Choroid plexus epithelial cell (primary cell): Measurements from ENCODE around the gene ARIH2.
"Not testable (repeated sequence)": the region's sequence is repeated elsewhere in the genome, so short reads cannot be mapped to it uniquely, and the experiment has no call there.

ENCODE experiments used
- DNase-seq: peaks from one replicate; pipeline ENCODE4 v3.0.0-alpha.2; 2010; ENCODE audit warnings: low read depth
- H3K4me3 ChIP-seq: 2 replicates; pipeline ENCODE4 v1.5.1; 2011; ENCODE audit warnings: low read depth, mild to moderate bottlenecking, control low read depth, low read length, moderate library complexity
- CTCF ChIP-seq: conservative IDR thresholded peaks from 2 replicates; pipeline ENCODE4 v1.5.1; 2011; ENCODE audit warnings: low read depth, mild to moderate bottlenecking, control low read depth, inconsistent platforms, low read length, moderate library complexity

The ARIH2 gene

GRCh38 chr3:48891606-48892005 is 27.0 kb upstream of the ARIH2 start:
- TF ChIP-seq CTCF, result no peak
- no peak for DNase-seq
- no peak overlapping the region for H3K4me3 ChIP-seq

- H3K4me3 ChIP-seq, result no peak overlapping the region
- no peak for TF ChIP-seq CTCF
- DNase-seq, result no peak
Observed at GRCh38 chr3:48894516-48894915, 24.1 kb upstream of the ARIH2 start.

- H3K4me3 ChIP-seq, result no peak overlapping the region
- DNase-seq, result peak; percentile 54
- no peak for TF ChIP-seq CTCF
Observed at GRCh38 chr3:48896936-48897335, 21.7 kb upstream of the ARIH2 start.

- peak; percentile 11 for DNase-seq
- peak; percentile 6 for TF ChIP-seq CTCF
- peak overlapping the region; percentile 71 for H3K4me3 ChIP-seq
Observed at GRCh38 chr3:48897460-48898376, 20.9 kb upstream of the ARIH2 start.

- peak; percentile 80 for DNase-seq
- TF ChIP-seq CTCF, result peak; percentile 16
- peak within 1 kb of the TSS; percentile 71 for H3K4me3 ChIP-seq
Observed at GRCh38 chr3:48898383-48899234, 20.0 kb upstream of the ARIH2 start, which contains the start of gene SLC25A20. TSS of gene SLC25A20 (minus strand) at chr3:48898882. CDS start at chr3:48898794, 88 bp downstream.

- no peak for DNase-seq
- no peak for TF ChIP-seq CTCF
- peak overlapping the region; percentile 71 for H3K4me3 ChIP-seq
Observed at GRCh38 chr3:48899273-48899672, 19.4 kb upstream of the ARIH2 start.

- not testable (repeated sequence) for DNase-seq, H3K4me3 ChIP-seq
Observed at GRCh38 chr3:48907026-48907425, 11.6 kb upstream of the ARIH2 start.
